MM.1S (cell line): ENCODE results near the gene TRIM44.

Experiments
- DNase-seq: peaks from one replicate; pipeline ENCODE4 v3.0.0-alpha.2; 2015
- H2AFZ ChIP-seq: fragments of 300-600 bp; sonication (generic); 2 replicates; pipeline ENCODE4 v1.6.0; 2016; ENCODE audit warnings: antibody characterized with exemption, low read length
- H3F3A ChIP-seq: fragments of 300-600 bp; sonication (generic); 2 replicates; pipeline ENCODE4 v1.6.1; 2016; ENCODE audit warnings: mild to moderate bottlenecking, antibody characterized with exemption, low read length, moderate library complexity, mixed read lengths; ENCODE audit not compliant: insufficient read depth
- H3K27ac ChIP-seq: fragments of 300-600 bp; sonication (generic); 2 replicates; pipeline ENCODE4 v1.5.1; 2016; ENCODE audit warnings: mild to moderate bottlenecking, low read length
- H3K27me3 ChIP-seq: fragments of 300-600 bp; sonication (generic); replicated peaks from 2 replicates; pipeline ENCODE4 v1.6.0; 2016; ENCODE audit warnings: low read length; ENCODE audit not compliant: insufficient read depth
- H3K36me3 ChIP-seq: fragments of 300-600 bp; sonication (generic); replicated peaks from 2 replicates; pipeline ENCODE4 v1.6.1; 2016; ENCODE audit warnings: mild to moderate bottlenecking, low read length, mixed read lengths; ENCODE audit not compliant: insufficient read depth
- H3K4me1 ChIP-seq: fragments of 300-600 bp; sonication (generic); 2 replicates; pipeline ENCODE4 v1.6.1; 2016; ENCODE audit warnings: low read length, mixed read lengths
- H3K4me2 ChIP-seq: fragments of 300-600 bp; sonication (generic); 2 replicates; pipeline ENCODE4 v1.6.0; 2016; ENCODE audit warnings: low read depth, low read length
- H3K4me3 ChIP-seq: fragments of 300-600 bp; sonication (generic); 2 replicates; pipeline ENCODE4 v1.5.1; 2016; ENCODE audit warnings: low read length, mixed read lengths
- H3K79me2 ChIP-seq: fragments of 300-600 bp; sonication (generic); 2 replicates; pipeline ENCODE4 v1.6.1; 2016; ENCODE audit warnings: mixed run types, low read length, mixed read lengths
- H3K9ac ChIP-seq: fragments of 300-600 bp; sonication (generic); 2 replicates; pipeline ENCODE4 v1.6.1; 2016; ENCODE audit warnings: low read length, mixed read lengths
- H3K9me2 ChIP-seq: fragments of 300-600 bp; sonication (generic); replicated peaks from 2 replicates; pipeline ENCODE4 v1.6.1; 2016; ENCODE audit warnings: mild to moderate bottlenecking, low read length, mixed read lengths; ENCODE audit not compliant: insufficient read depth
- H3K9me3 ChIP-seq: fragments of 300-600 bp; sonication (generic); replicated peaks from 2 replicates; pipeline ENCODE4 v1.6.1; 2016; ENCODE audit warnings: mild to moderate bottlenecking, low read length, mixed read lengths; ENCODE audit not compliant: insufficient read depth
- H4K20me1 ChIP-seq: fragments of 300-600 bp; sonication (generic); 2 replicates; pipeline ENCODE4 v1.6.1; 2016; ENCODE audit warnings: mild to moderate bottlenecking, low read length, moderate library complexity, mixed read lengths; ENCODE audit not compliant: insufficient read depth
- EZH2 ChIP-seq: fragments of 300-600 bp; sonication (generic); optimal IDR thresholded peaks from 2 replicates; pipeline ENCODE3; 2017; ENCODE audit warnings: low read depth, mild to moderate bottlenecking, antibody characterized with exemption, low read length, mixed read lengths
- EZH2phosphoT487 ChIP-seq: fragments of 300-600 bp; sonication (generic); IDR thresholded peaks from 2 replicates; pipeline ENCODE4 v1.6.1; 2018; ENCODE audit warnings: antibody characterized with exemption, low read length
- TF ChIP-seq, protein P1 (sequence below): fragments of 300-600 bp; sonication (generic); IDR thresholded peaks from 2 replicates; pipeline ENCODE4 v1.5.1; 2016; ENCODE audit warnings: antibody characterized with exemption, low read length, mixed read lengths

The TRIM44 gene

DNA sequence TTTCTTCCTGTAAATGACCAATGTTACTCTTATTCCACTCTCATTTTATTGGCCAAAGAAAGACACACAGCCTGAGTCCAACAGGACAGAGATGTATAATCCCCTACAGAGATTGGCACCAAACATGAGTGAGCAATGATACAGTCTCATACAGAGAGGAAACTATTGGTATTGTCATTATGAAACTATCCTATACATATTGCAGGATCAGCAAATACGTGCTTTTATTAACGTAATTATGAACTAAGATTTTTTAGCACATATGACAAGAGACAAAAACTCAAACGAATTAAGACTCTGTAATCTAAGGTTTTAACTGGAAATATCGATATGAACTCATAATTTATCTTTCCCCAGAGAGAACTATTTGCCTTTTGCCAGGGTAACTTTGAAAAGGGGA is 182.0 kb downstream of the TRIM44 start:
- H3K4me3 ChIP-seq, result no peak overlapping the region
- no peaks in the 10 kb centered on the region for H3K36me3 ChIP-seq
- H3F3A ChIP-seq, result no peaks in the 10 kb centered on the region
- H3K4me2 ChIP-seq, result no peak overlapping the region
- no peak overlapping the region for H2AFZ ChIP-seq
- no peaks in the 10 kb centered on the region for H3K27me3 ChIP-seq
- no peak overlapping the region for H3K27ac ChIP-seq
- H4K20me1 ChIP-seq, result no peaks in the 10 kb centered on the region
- H3K4me1 ChIP-seq, result no peaks in the 10 kb centered on the region
- no peaks in the 10 kb centered on the region for H3K9me2 ChIP-seq
- no peak overlapping the region for H3K9ac ChIP-seq
- no peaks in the 10 kb centered on the region for H3K9me3 ChIP-seq
- H3K79me2 ChIP-seq, result no peaks in the 10 kb centered on the region
- no peak for DNase-seq
- TF ChIP-seq EZH2phosphoT487 (no peak), EZH2 (no peak)
- TF ChIP-seq, protein P1, sequence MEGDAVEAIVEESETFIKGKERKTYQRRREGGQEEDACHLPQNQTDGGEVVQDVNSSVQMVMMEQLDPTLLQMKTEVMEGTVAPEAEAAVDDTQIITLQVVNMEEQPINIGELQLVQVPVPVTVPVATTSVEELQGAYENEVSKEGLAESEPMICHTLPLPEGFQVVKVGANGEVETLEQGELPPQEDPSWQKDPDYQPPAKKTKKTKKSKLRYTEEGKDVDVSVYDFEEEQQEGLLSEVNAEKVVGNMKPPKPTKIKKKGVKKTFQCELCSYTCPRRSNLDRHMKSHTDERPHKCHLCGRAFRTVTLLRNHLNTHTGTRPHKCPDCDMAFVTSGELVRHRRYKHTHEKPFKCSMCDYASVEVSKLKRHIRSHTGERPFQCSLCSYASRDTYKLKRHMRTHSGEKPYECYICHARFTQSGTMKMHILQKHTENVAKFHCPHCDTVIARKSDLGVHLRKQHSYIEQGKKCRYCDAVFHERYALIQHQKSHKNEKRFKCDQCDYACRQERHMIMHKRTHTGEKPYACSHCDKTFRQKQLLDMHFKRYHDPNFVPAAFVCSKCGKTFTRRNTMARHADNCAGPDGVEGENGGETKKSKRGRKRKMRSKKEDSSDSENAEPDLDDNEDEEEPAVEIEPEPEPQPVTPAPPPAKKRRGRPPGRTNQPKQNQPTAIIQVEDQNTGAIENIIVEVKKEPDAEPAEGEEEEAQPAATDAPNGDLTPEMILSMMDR, result no peak

DNA sequence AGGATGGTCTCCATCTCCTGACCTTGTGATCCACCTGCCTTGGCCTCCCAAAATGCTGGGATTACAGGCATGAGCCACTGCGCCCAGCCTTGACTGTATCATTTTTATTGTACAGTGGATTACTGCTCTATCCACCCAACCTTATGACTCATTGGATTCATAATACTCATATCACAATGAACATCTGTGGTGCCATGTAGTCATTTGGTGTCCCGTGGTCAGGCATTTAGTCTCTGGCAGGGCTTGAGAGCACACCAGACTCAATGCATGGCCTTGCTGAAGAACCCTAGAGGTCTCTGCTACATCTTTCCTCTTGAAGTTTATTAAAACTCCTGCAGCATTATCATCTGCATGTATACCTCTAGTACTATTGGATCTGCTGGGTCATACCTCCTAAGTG is 183.3 kb downstream of the TRIM44 start:
- Histone ChIP-seq H3K4me3 (no peak overlapping the region), H3K79me2 (no peaks in the 10 kb centered on the region), H3K36me3 (no peaks in the 10 kb centered on the region), H3F3A (no peaks in the 10 kb centered on the region), H2AFZ (no peak overlapping the region), H3K27ac (no peak overlapping the region), H4K20me1 (no peaks in the 10 kb centered on the region), H3K4me1 (no peaks in the 10 kb centered on the region), H3K27me3 (no peaks in the 10 kb centered on the region), H3K9me2 (no peaks in the 10 kb centered on the region), H3K4me2 (no peak overlapping the region), H3K9me3 (no peaks in the 10 kb centered on the region), H3K9ac (no peak overlapping the region)
- no peak for TF ChIP-seq EZH2phosphoT487
- TF ChIP-seq, protein P1, result no peak
- no peak for TF ChIP-seq EZH2
- DNase-seq, result no peak

DNA sequence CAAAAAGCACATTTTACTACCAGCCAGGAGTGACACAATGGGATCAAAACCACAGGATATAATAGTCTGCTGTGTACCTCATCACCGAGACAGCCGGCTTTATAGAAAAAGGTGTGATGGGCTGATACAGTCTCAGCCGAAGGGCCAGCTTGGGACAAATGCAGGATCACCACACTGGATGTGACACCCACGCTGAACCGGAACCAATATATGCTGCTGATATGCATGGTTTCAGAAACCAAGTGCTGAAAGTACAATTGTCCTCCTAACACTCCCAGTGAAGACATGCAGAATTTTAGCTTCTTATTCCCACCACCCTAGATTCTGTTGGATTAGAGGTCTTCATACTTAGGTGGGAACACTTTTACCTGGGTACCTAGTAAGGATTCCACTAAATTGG is 184.3 kb downstream of the TRIM44 start:
- Histone ChIP-seq H3K27ac (no peak overlapping the region), H3K4me2 (no peak overlapping the region), H3K36me3 (no peaks in the 10 kb centered on the region), H3K9ac (no peak overlapping the region), H3K79me2 (no peaks in the 10 kb centered on the region), H3K27me3 (no peaks in the 10 kb centered on the region), H3K9me2 (no peaks in the 10 kb centered on the region), H3K4me1 (no peaks in the 10 kb centered on the region), H3K4me3 (no peak overlapping the region), H4K20me1 (no peaks in the 10 kb centered on the region), H3K9me3 (no peaks in the 10 kb centered on the region), H2AFZ (no peak overlapping the region), H3F3A (no peaks in the 10 kb centered on the region)
- TF ChIP-seq EZH2 (no peak), EZH2phosphoT487 (no peak)
- TF ChIP-seq, protein P1, result no peak
- no peak for DNase-seq

DNA sequence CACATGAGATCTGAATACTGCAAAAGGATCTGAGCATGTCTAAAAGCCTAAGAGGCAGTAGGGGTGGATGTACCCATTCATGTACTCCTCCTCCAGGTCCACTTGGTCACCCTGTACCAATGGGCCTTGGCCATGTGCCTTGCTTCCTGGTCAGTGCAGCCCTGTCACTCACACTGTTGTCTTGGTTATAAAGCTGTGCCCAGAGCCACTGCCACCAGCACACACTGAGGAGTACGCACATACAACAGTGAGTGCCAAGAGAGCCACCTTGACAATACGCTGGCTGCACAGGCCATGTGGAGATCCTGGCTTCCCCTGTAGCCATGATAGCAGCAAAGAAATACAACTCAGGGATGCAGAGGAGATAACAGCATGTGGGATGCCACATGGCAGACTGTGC is 184.9 kb downstream of the TRIM44 start:
- Histone ChIP-seq H3K9ac (no peak overlapping the region), H2AFZ (no peak overlapping the region), H3K27me3 (no peaks in the 10 kb centered on the region), H3K4me1 (no peaks in the 10 kb centered on the region), H4K20me1 (no peaks in the 10 kb centered on the region), H3K27ac (no peak overlapping the region), H3K4me3 (no peak overlapping the region), H3K4me2 (no peak overlapping the region), H3F3A (no peaks in the 10 kb centered on the region), H3K9me3 (no peaks in the 10 kb centered on the region), H3K79me2 (no peaks in the 10 kb centered on the region), H3K9me2 (no peaks in the 10 kb centered on the region), H3K36me3 (no peaks in the 10 kb centered on the region)
- TF ChIP-seq EZH2 (no peak), EZH2phosphoT487 (no peak)
- TF ChIP-seq, protein P1, result no peak
- no peak for DNase-seq
